DND-41 (cell line): ENCODE results near the gene ZPR1.

Source experiments
- EZH2 ChIP-seq: IDR thresholded peaks from 3 replicates; pipeline ENCODE4 v1.6.1; 2012; ENCODE audit warnings: borderline replicate concordance, low read depth, mild to moderate bottlenecking, moderate library complexity, low read length, inconsistent platforms; ENCODE audit not compliant: severe bottlenecking
- TF ChIP-seq, protein P1 (sequence below): IDR thresholded peaks from 2 replicates; pipeline ENCODE4 v1.5.1; 2012; ENCODE audit warnings: borderline replicate concordance, low read length, moderate library complexity, mild to moderate bottlenecking; ENCODE audit not compliant: poor library complexity, severe bottlenecking; ENCODE audit errors: extremely low read depth

- TF ChIP-seq, protein P1, sequence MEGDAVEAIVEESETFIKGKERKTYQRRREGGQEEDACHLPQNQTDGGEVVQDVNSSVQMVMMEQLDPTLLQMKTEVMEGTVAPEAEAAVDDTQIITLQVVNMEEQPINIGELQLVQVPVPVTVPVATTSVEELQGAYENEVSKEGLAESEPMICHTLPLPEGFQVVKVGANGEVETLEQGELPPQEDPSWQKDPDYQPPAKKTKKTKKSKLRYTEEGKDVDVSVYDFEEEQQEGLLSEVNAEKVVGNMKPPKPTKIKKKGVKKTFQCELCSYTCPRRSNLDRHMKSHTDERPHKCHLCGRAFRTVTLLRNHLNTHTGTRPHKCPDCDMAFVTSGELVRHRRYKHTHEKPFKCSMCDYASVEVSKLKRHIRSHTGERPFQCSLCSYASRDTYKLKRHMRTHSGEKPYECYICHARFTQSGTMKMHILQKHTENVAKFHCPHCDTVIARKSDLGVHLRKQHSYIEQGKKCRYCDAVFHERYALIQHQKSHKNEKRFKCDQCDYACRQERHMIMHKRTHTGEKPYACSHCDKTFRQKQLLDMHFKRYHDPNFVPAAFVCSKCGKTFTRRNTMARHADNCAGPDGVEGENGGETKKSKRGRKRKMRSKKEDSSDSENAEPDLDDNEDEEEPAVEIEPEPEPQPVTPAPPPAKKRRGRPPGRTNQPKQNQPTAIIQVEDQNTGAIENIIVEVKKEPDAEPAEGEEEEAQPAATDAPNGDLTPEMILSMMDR = no peak
- no peak for TF ChIP-seq EZH2
These were observed 711 bp upstream of the ZPR1 start for GRCh38 chr11:116788534-116788933.
